SK-N-MC (cell line): ENCODE results near the gene SLC27A4.
A peak's percentile ranks its signal among the peaks of the same experiment; 100 is the strongest.

Source experiments
- DNase-seq: peaks from one replicate; pipeline ENCODE4 v3.0.0-alpha.2; 2011; ENCODE audit warnings: low read depth, low spot score
- H3K27ac ChIP-seq: fragments of 200-600 bp; sonication (generic); 2 replicates; pipeline ENCODE4 v1.5.1; 2016; ENCODE audit warnings: mixed run types
- H3K36me3 ChIP-seq: fragments of 200-600 bp; sonication (generic); 2 replicates; pipeline ENCODE4 v1.6.1; 2017; ENCODE audit warnings: antibody characterized with exemption, low read length, mixed read lengths; ENCODE audit not compliant: insufficient read depth
- H3K4me3 ChIP-seq: fragments of 200-600 bp; sonication (generic); 2 replicates; pipeline ENCODE4 v1.5.1; 2016
- H3K9ac ChIP-seq: fragments of 200-600 bp; sonication (generic); 2 replicates; pipeline ENCODE4 v1.8.0; 2017; ENCODE audit warnings: mixed run types, mixed read lengths; ENCODE audit not compliant: insufficient read length
- H3K9me3 ChIP-seq: fragments of 200-600 bp; sonication (generic); 2 replicates; pipeline ENCODE4 v1.6.1; 2017; ENCODE audit warnings: low read depth, mild to moderate bottlenecking, antibody characterized with exemption, low read length, moderate library complexity, mixed read lengths
- EZH2 ChIP-seq: fragments of 200-600 bp; sonication (generic); IDR thresholded peaks from one replicate; pipeline ENCODE4 v1.6.1; 2017; ENCODE audit warnings: antibody characterized with exemption
- FOXP2 ChIP-seq: optimal IDR thresholded peaks from 2 replicates; pipeline ENCODE3; 2011; ENCODE audit warnings: mild to moderate bottlenecking, moderate library complexity; ENCODE audit not compliant: insufficient read depth; ENCODE audit errors: extremely low read length, control extremely low read depth
- POLR2AphosphoS5 ChIP-seq: IDR thresholded peaks from 2 replicates; pipeline ENCODE4 v1.6.1; 2012; ENCODE audit warnings: mild to moderate bottlenecking, low read depth, low read length, borderline replicate concordance

SLC27A4 gene

DNA sequence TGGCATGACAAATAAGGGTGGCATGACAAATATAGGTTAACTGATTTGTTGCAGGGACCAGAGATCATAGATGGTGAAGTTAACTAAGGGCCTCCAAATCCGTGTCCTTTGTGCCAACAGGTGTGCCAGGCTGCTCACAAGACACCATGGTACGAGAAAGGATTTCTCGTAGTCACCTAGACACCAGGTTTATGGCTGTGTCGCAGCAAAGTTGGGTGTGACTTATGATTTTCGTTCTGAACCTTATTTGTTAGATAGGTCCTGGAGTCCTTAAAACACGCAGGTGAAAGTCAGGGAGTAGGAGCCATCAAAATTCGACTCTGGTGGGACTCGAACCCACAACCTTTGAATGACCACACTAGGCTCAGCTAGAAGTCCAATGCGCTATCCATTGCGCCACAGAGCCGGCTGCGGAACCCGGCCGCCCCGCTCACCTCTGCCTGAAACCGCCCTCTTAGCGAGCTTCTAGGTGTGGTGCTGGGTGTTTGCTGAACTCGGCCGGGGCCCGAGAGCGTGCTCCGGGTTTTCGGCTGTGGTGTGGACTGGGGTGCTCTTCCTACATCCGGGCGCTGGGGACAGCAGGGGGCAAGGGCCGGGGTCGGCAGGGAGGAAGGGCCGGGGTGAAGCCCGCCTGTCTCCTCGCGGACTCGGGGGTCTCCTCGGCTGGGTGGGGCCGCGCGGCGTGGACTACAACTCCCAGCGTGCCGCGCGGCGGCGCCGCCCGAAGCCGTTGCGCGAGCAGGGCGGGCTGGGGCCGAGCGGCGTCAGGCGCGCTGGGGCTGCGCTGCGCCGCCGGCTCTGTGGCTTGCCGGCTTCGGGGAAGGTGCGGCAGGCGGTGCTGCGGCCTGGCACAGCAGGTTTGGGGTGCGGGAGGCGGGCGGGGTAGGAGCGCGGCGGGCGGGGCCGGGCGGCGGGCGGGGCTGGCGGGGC lies at the start of gene SLC27A4:
Gene SLC27A4 (plus strand): TSS at position 767 of the 930 bp plus-strand sequence. CDS start 2,606 bp downstream, outside the sequence.
- no peak for DNase-seq
- H3K9ac ChIP-seq = peak within 1 kb of the TSS; percentile 77
- no peak within 1 kb of the TSS for H3K27ac ChIP-seq
- H3K4me3 ChIP-seq = peak within 1 kb of the TSS; percentile 94
- TF ChIP-seq POLR2AphosphoS5 = peak; percentile 28; the same call in 1 of the 2 replicates
- TF ChIP-seq EZH2 = no peak
- no peaks in the 10 kb centered on the region for H3K9me3 ChIP-seq
- peaks cover 10% of the 10 kb centered on the region; the same call in 1 of the 2 replicates for H3K36me3 ChIP-seq

DNA sequence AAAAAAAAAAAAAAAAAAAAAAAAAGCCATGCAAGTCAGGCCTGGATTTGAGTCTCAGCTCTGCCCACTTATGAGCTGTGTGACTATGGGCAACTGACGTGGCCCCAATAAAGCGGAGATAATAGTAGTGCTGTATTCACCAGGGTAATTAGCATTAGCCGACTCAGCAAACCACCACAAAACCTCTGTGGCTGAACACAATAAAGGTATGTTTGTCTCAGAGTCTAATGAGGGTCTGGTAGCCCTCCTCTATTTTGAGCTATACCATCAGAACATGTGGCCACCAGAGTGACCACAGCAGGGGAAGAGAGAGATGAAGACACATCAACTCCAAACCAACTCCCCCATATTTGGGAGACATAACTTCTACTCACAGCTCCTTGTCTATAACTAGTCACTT lies 48.3 kb upstream of the SLC27A4 start:
- TF ChIP-seq FOXP2 (no peak), POLR2AphosphoS5 (no peak)
- H3K9me3 ChIP-seq = no peaks in the 10 kb centered on the region
- DNase-seq = no peak
- no peak overlapping the region for H3K9ac ChIP-seq
- no peaks in the 10 kb centered on the region for H3K36me3 ChIP-seq
- H3K27ac ChIP-seq = no peak overlapping the region
- no peak overlapping the region for H3K4me3 ChIP-seq

DNA sequence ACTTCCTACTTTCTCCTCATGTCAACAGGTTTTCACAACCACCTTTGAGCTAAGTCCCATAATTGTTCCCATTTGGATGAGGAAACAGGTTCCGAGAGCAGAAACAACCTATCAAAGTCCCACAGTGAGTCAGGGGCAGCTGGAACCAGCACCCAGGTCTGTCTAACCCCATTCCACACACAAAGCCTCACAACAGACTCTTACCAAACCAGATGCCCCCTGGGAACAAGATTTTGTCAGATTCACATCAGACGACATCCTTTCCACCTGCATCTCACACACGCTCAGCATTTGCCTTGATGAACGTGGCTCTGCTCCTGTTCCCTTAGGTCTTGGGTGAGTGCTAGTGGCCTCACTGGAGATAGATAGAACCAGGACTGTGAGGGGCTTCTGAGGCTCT lies 47.2 kb upstream of the SLC27A4 start:
- no peak for DNase-seq
- TF ChIP-seq EZH2 = no peak
- Histone ChIP-seq H3K9me3 (no peaks in the 10 kb centered on the region), H3K27ac (no peak overlapping the region), H3K4me3 (no peak overlapping the region), H3K9ac (no peak overlapping the region), H3K36me3 (no peaks in the 10 kb centered on the region)

DNA sequence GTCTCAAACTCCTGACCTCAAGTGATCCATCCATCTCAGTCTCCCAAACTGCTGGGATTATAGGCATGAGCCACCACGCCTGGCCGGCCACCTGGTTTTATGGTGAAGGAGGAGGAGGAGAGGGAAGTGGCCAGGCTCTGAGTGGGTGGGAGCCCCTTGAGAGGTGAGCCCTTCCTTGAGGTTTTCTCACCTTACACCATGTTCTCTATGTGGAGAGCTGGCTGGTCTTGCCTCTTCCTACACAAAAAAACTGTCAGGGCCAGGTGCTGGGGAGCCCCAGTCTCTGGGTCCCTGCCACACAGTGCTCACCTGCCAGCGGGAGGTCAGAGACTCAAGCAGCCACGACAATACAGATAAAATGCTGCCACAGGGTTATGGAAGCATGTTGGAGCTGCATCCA lies 46.2 kb upstream of the SLC27A4 start:
- TF ChIP-seq EZH2 (no peak), FOXP2 (no peak), POLR2AphosphoS5 (no peak)
- Histone ChIP-seq H3K9me3 (no peaks in the 10 kb centered on the region), H3K4me3 (no peak overlapping the region), H3K27ac (no peak overlapping the region), H3K36me3 (no peaks in the 10 kb centered on the region), H3K9ac (no peak overlapping the region)
- no peak for DNase-seq

DNA sequence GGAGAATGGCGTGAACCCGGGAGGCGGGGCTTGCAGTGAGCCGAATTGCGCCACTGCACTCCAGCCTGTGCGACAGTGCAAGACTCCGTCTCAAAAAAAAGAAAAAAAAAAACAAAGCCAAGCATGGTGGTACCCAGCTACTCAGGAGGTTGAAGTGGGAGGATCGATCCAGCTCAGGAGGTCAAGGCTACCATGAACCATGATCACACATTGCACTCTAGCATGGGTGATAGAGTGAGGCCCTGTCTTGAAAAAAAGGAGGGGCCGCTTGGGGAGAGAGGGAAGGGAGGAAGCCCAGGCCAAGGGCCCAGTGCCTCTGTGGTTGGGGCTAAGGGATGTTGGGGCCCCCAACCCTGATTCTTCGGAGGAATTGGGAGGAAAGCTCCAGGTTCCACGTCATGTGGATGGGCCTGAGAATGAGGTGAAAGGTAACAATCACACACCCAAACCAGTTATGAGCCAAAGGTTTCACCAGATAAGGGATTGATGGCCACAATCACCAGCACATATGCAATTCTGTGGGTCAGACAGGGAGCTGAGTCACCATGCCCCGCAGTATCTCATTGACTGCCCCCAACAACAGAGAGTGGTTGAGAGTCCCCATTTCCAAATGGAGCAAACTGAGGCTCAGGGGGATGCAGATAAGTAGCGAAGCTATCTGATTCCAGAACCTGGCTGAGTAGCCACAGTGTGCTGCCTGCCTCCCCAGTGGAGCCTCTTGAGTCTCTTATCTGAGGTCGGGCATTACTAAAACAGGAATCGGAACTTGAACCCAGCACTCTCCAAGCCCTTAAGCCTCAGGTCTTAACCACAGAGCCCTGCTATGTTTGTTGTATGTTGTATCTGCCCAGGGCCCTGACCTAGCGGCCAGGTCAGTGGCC lies 43.7 kb upstream of the SLC27A4 start:
- TF ChIP-seq FOXP2 (no peak), EZH2 (no peak), POLR2AphosphoS5 (no peak)
- DNase-seq = no peak
- H3K4me3 ChIP-seq = no peak overlapping the region
- no peak overlapping the region for H3K9ac ChIP-seq
- no peak overlapping the region for H3K27ac ChIP-seq
- H3K36me3 ChIP-seq = no peaks in the 10 kb centered on the region
- no peaks in the 10 kb centered on the region for H3K9me3 ChIP-seq

DNA sequence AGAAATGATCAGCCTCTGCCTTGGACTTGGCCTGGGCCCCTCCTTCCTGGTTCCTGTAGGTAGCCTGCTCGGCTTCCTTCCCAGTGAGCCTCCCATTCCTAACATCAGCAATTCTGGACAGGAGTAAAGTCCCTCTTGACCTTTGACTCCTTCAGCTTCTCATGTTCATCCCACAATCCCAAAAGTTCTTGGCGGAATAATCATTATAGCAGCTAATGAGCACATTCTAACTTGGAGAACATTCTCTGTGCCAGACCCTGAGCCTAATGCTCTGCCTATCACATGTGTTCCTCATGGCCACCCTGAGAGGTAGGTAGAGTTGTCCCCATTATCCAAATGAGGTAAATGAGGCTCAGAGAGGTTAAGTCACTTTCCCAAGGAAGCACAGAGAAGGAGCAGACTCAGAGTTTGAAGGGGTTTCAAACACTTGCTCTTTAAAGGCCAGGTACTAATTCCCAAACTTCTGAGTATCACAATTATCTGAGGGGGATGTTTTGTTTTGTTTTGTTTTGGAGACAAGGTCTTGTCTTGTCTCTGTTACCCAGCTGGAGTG lies 43.0 kb upstream of the SLC27A4 start:
- H3K36me3 ChIP-seq = no peaks in the 10 kb centered on the region
- no peak for TF ChIP-seq FOXP2
- no peak for DNase-seq
- no peak overlapping the region for H3K4me3 ChIP-seq
- no peak overlapping the region for H3K9ac ChIP-seq
- no peak overlapping the region for H3K27ac ChIP-seq
- no peaks in the 10 kb centered on the region for H3K9me3 ChIP-seq

DNA sequence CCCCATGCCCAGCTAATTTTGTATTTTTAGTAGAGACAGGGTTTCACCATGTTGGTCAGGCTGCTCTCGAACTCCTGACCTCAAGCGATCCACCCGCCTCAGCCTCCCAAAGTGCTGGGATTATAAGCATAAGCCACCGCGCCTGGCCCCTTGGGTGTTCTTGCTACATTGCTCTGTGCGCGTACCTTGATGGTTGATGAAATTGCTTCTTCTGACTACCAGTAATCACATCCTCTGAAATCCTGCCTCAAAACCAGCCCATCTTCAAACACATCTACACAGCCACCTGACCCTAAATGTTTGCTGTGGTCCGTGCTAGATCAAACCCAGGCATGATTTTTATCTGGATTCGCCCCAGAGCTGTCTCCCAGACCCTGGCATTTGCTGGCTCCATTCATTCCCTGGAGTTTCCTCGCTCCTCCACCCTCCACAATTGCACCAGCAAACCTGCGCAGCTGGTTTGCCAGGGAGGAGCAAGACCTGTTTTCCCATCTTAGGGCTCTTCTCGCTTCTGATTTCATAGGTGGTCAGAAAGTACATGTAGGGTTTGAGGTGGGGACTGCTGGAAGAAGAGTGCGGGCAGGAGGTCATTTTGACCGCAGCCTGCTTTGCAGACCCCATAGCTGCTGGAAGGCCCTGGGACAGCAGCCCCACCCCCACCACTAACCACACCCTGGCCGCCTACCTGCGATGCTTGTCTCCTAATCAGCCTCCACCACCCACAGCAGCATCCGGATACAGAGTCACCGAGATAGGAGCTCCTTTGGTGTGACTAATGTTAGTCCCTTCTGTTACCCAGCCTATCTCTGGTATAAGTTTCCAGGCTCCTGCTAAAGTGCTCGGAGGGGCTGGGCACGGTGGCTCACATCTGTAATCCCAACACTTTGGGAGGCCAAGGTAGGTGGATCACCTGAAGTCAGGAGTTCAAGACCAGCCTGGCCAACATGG lies 41.5 kb upstream of the SLC27A4 start:
- Histone ChIP-seq H3K27ac (no peak overlapping the region), H3K9ac (no peak overlapping the region), H3K4me3 (no peak overlapping the region), H3K9me3 (no peaks in the 10 kb centered on the region), H3K36me3 (no peaks in the 10 kb centered on the region)
- no peak for TF ChIP-seq EZH2
- no peak for TF ChIP-seq FOXP2
- TF ChIP-seq POLR2AphosphoS5 = no peak
- DNase-seq = no peak
